Keratinocyte (primary cell): ENCODE measurements around the gene CDH15. TPM values are rescaled to one million over a fixed set of nuclear protein-coding genes. Genes with fewer than 3 reads are reported as not detected.

ENCODE experiments used
- DNase-seq: peaks from one replicate; pipeline ENCODE4 v3.0.0-alpha.2; 2011; ENCODE audit warnings: low read depth, missing footprints, low spot score
- FAIRE-seq: peaks from 2 replicates; lab custom pipeline; 2011; peaks lifted over from hg19 to GRCh38; lab: Jason Lieb, UNC
- H2AFZ ChIP-seq: 2 replicates; pipeline ENCODE4 v1.6.0; 2012; ENCODE audit warnings: low read length, control low read depth, inconsistent platforms; ENCODE audit not compliant: control insufficient read depth
- H3K27ac ChIP-seq: 2 replicates; pipeline ENCODE4 v1.5.1; 2011; ENCODE audit warnings: low read length; ENCODE audit not compliant: control insufficient read depth, insufficient read depth
- H3K27me3 ChIP-seq: 3 replicates; pipeline ENCODE4 v1.6.0; 2011; ENCODE audit warnings: low read length; ENCODE audit not compliant: control insufficient read depth, insufficient read depth; ENCODE audit errors: extremely low read depth
- H3K36me3 ChIP-seq, 2 experiments: 2 replicates in 1 of 2; 3 replicates in 1 of 2; pipeline ENCODE4 v1.5.1; 2011; ENCODE audit warnings: low read length in 2 of 2, mild to moderate bottlenecking in 1 of 2; ENCODE audit not compliant: control insufficient read depth in 2 of 2, insufficient read depth in 2 of 2; ENCODE audit errors: extremely low read depth in 1 of 2
- H3K4me1 ChIP-seq: 3 replicates; pipeline ENCODE4 v1.5.1; 2011; ENCODE audit warnings: low read length; ENCODE audit not compliant: control insufficient read depth, insufficient read depth; ENCODE audit errors: extremely low read depth
- H3K4me2 ChIP-seq: 3 replicates; pipeline ENCODE4 v1.6.0; 2011; ENCODE audit warnings: low read depth, low read length; ENCODE audit not compliant: control insufficient read depth, insufficient read depth; ENCODE audit errors: extremely low read depth
- H3K4me3 ChIP-seq, 3 experiments: fragments of 200-600 bp in 1 of 3; sonication (generic) in 1 of 3; 2 replicates in 2 of 3; 3 replicates in 1 of 3; pipeline ENCODE4 v1.5.1; 2011 to 2016; ENCODE audit warnings: low read length in 3 of 3, mild to moderate bottlenecking in 3 of 3, control low read depth in 2 of 3, inconsistent platforms in 1 of 3, low read depth in 1 of 3, mixed read lengths in 1 of 3, mixed run types in 1 of 3, moderate library complexity in 1 of 3; ENCODE audit not compliant: control insufficient read depth in 2 of 3, insufficient read depth in 2 of 3; ENCODE audit errors: extremely low read depth in 1 of 3
- H3K79me2 ChIP-seq: 2 replicates; pipeline ENCODE4 v1.6.0; 2012; ENCODE audit warnings: low read length; ENCODE audit not compliant: control insufficient read depth, insufficient read depth
- H3K9ac ChIP-seq: 3 replicates; pipeline ENCODE4 v1.6.0; 2011; ENCODE audit warnings: low read length; ENCODE audit not compliant: control insufficient read depth, insufficient read depth; ENCODE audit errors: extremely low read depth
- H3K9me1 ChIP-seq: 3 replicates; pipeline ENCODE4 v1.6.0; 2011; ENCODE audit warnings: low read length; ENCODE audit not compliant: control insufficient read depth, insufficient read depth; ENCODE audit errors: extremely low read depth
- H3K9me3 ChIP-seq: 2 replicates; pipeline ENCODE4 v1.5.1; 2012; ENCODE audit warnings: low read depth, low read length; ENCODE audit not compliant: control insufficient read depth
- H4K20me1 ChIP-seq: 3 replicates; pipeline ENCODE4 v1.6.0; 2011; ENCODE audit warnings: low read length; ENCODE audit not compliant: control insufficient read depth, insufficient read depth; ENCODE audit errors: extremely low read depth
- EZH2 ChIP-seq: IDR thresholded peaks from one replicate; pipeline ENCODE4 v1.6.1; 2012; ENCODE audit warnings: inconsistent platforms, mild to moderate bottlenecking, low read length, moderate library complexity
- dilution Hi-C: fragments of 300-500 bp; cut with MboI; formaldehyde crosslinking; loops from one replicate; pipeline ENCODE4 v1.7.0; 2020; ENCODE audit warnings: low sequenced_read_pairs; ENCODE audit not compliant: extremely low pct_ligation_motif_present
- polyA plus RNA-seq, 5 experiments: library from polyadenylated mRNA; depleted of rRNA in 3 of 5; stranded (reverse) in 3 of 5; stranded (forward) in 1 of 5; unstranded in 1 of 5; fragments of >200 nt; gene quantifications; 1 replicate in 1 of 5; 2 replicates in 3 of 5; 3 replicates in 1 of 5; pipeline versions ENCODE4 v1.2.1 to v1.2.3, GENCODE V29; 2011 to 2012; ENCODE audit warnings: missing spikeins in 2 of 5, low read depth in 1 of 5, low replicate concordance in 1 of 5
- TF ChIP-seq, protein P1 (sequence below), 3 experiments: IDR thresholded peaks in 1 of 3; conservative IDR thresholded peaks in 1 of 3; optimal IDR thresholded peaks in 1 of 3; 2 replicates in 2 of 3; 3 replicates in 1 of 3; pipeline versions ENCODE3 to v1.5.1; 2011; ENCODE audit warnings: low read length in 3 of 3, mild to moderate bottlenecking in 3 of 3, moderate library complexity in 2 of 3, control low read depth in 1 of 3, inconsistent platforms in 1 of 3; ENCODE audit not compliant: insufficient read depth in 2 of 3; ENCODE audit errors: extremely low read depth in 1 of 3

Gene CDH15
- polyA plus RNA-seq, 1 donor (not counting 4 experiments of a cell fraction or from before 2014, with no cell fraction given) = not detected

DNA sequence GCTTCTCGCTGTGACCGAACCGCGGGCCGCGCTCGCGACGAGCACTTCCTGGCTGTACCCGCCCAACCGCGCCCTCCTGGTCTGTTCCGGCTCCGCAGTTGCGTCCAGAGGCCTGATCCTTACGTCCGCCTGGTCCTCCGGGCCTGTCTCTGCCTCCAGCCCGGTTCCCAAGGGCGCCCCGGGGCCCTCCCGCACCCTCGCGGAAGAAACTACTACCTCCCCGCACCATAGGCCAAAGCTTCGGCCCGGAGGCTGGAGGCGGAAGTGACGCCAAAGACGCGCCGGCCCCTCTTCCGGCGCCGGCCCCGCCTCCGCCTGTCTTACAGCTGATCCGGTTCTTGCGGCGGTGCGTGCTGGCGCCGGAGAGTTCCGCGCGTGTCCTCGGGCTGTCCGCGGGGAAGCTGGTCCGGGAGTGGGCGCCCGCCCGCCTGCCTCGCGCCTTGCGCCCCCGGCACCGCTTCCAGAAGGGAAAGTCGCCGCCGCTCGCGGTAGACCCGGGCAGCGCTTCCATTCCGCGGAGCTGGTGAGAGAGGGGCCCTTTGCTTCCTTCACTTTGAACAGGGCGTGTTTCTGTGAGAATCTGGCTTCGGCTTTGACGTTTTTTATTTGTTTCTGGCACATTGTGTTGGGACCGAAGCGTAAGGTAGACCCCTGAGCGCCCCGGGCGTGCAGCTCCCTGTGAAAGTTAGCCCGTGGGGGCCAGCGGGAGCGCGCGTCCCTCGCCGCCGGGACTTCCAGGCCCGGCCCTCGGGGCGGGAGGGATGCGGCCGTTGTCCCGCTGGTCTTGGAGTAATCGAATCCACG is 46.0 kb downstream of the CDH15 start, which contains the start of gene ZNF778:
TSS of gene ZNF778 (plus strand) at position 316 of the 804 bp plus-strand sequence. CDS start 3,425 bp downstream, outside the sequence.
- H3K79me2 ChIP-seq = peaks cover 18% of the 10 kb centered on the region
- peak within 1 kb of the TSS; percentile 92 for H2AFZ ChIP-seq
- DNase-seq (peak; percentile 46), FAIRE-seq (no peak)
- H3K4me2 ChIP-seq = peak within 1 kb of the TSS; percentile 98
- TF ChIP-seq EZH2 = no peak
- TF ChIP-seq, protein P1, sequence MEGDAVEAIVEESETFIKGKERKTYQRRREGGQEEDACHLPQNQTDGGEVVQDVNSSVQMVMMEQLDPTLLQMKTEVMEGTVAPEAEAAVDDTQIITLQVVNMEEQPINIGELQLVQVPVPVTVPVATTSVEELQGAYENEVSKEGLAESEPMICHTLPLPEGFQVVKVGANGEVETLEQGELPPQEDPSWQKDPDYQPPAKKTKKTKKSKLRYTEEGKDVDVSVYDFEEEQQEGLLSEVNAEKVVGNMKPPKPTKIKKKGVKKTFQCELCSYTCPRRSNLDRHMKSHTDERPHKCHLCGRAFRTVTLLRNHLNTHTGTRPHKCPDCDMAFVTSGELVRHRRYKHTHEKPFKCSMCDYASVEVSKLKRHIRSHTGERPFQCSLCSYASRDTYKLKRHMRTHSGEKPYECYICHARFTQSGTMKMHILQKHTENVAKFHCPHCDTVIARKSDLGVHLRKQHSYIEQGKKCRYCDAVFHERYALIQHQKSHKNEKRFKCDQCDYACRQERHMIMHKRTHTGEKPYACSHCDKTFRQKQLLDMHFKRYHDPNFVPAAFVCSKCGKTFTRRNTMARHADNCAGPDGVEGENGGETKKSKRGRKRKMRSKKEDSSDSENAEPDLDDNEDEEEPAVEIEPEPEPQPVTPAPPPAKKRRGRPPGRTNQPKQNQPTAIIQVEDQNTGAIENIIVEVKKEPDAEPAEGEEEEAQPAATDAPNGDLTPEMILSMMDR (optimal IDR thresholded peaks at IDR 0.05 in 1 of 3, IDR thresholded peaks at IDR 0.05 in 1 of 3, conservative IDR thresholded peaks at IDR 0.05 in 1 of 3; ENCODE audit: extremely low read depth in 1 of 3, insufficient read depth in 2 of 3, low read length in 3 of 3) = no peak
- peak within 1 kb of the TSS; percentile 97 for H3K9ac ChIP-seq
- H4K20me1 ChIP-seq = no peaks in the 10 kb centered on the region
- no peaks in the 10 kb centered on the region for H3K27me3 ChIP-seq
- H3K9me3 ChIP-seq = no peaks in the 10 kb centered on the region
- H3K4me1 ChIP-seq = peaks cover 9% of the 10 kb centered on the region
- no peaks in the 10 kb centered on the region for H3K9me1 ChIP-seq
- dilution Hi-C loops = no loop called here
- H3K4me3 ChIP-seq = peak within 1 kb of the TSS; percentile 94 to 96 (median 95)
- peaks cover 7 to 17% of the 10 kb centered on the region in 2 experiments for H3K36me3 ChIP-seq
- peak within 1 kb of the TSS; percentile 89 for H3K27ac ChIP-seq

DNA sequence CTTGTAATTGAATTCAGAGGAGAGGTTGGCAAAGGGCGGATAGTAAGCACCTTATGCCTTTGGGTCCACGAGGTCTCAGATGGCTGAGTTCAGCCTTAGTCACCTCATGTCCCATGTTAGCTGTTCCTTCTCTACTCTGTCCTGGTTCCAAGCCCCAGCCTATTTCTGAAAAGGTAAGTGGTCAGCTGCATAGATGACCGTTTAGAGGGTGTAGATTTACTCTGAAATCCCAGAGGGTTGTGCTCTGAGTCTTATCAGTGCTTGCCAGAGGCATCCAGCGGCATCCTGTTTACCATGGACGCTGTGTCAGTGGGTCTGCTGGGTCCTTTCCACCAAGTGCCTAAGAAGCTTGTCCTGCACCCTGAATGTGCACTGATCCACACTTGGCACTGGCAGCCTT is 47.8 kb downstream of the CDH15 start:
- no peak overlapping the region for H3K9ac ChIP-seq
- no peak overlapping the region for H3K4me2 ChIP-seq
- no peaks in the 10 kb centered on the region for H3K9me1 ChIP-seq
- FAIRE-seq = no peak
- H3K36me3 ChIP-seq = peaks cover 14 to 23% of the 10 kb centered on the region in 2 experiments
- DNase-seq = no peak
- no peak overlapping the region for H2AFZ ChIP-seq
- no peak overlapping the region for H3K27ac ChIP-seq
- no peaks in the 10 kb centered on the region for H4K20me1 ChIP-seq
- H3K27me3 ChIP-seq = no peaks in the 10 kb centered on the region
- H3K4me3 ChIP-seq = no peak overlapping the region
- peaks cover 18% of the 10 kb centered on the region for H3K79me2 ChIP-seq
- H3K9me3 ChIP-seq = no peaks in the 10 kb centered on the region
- dilution Hi-C loops = no loop called here
- peaks cover 9% of the 10 kb centered on the region for H3K4me1 ChIP-seq
- TF ChIP-seq EZH2 = no peak
- TF ChIP-seq, protein P1 (optimal IDR thresholded peaks at IDR 0.05 in 1 of 3, IDR thresholded peaks at IDR 0.05 in 1 of 3, conservative IDR thresholded peaks at IDR 0.05 in 1 of 3; ENCODE audit: extremely low read depth in 1 of 3, insufficient read depth in 2 of 3, low read length in 3 of 3) = no peak
